ENCODE measurements around the gene C1QB.
A peak's percentile ranks its signal among the peaks of the same experiment; 100 is the strongest.
"Not testable (repeated sequence)": the region's sequence is repeated elsewhere in the genome, so short reads cannot be mapped to it uniquely, and the experiment has no call there.

Gene C1QB

GRCh38 chr1:22704440-22705067 is 51.5 kb downstream of the C1QB start:
- no peak overlapping the region for H3K9ac ChIP-seq (ENCODE audit: low read length)
- peak; percentile 96 for DNase-seq (ENCODE audit: low read depth)
- no peak overlapping the region for H3K4me3 ChIP-seq (ENCODE audit: low read length)
- no peaks in the 10 kb centered on the region for H3K4me1 ChIP-seq (ENCODE audit: control insufficient read depth, insufficient read depth, low read length)
- no peaks in the 10 kb centered on the region for H3K9me3 ChIP-seq (ENCODE audit: control insufficient read depth, low read length)
- peaks cover 19% of the 10 kb centered on the region for H3K27me3 ChIP-seq (replicated peaks; ENCODE audit: control insufficient read depth, insufficient read depth, low read length)
- no peaks in the 10 kb centered on the region for H3K36me3 ChIP-seq (ENCODE audit: control insufficient read depth, insufficient read depth, low read length, severe bottlenecking)

GRCh38 chr1:22705586-22705985 is 52.5 kb downstream of the C1QB start:
- H3K9me3 ChIP-seq (ENCODE audit: control insufficient read depth, low read length), result no peaks in the 10 kb centered on the region
- no peak for DNase-seq (ENCODE audit: low read depth)
- H3K27me3 ChIP-seq (replicated peaks; ENCODE audit: control insufficient read depth, insufficient read depth, low read length), result peaks cover 22% of the 10 kb centered on the region
- no peak overlapping the region for H3K4me3 ChIP-seq (ENCODE audit: low read length)
- H3K36me3 ChIP-seq (ENCODE audit: control insufficient read depth, insufficient read depth, low read length, severe bottlenecking), result no peaks in the 10 kb centered on the region
- no peak overlapping the region for H3K9ac ChIP-seq (ENCODE audit: low read length)
- H3K4me1 ChIP-seq (ENCODE audit: control insufficient read depth, insufficient read depth, low read length), result no peaks in the 10 kb centered on the region

GRCh38 chr1:22706100-22706499 is 53.1 kb downstream of the C1QB start:
- DNase-seq (ENCODE audit: low read depth), result not testable (repeated sequence)

GRCh38 chr1:22708777-22709176 is 55.7 kb downstream of the C1QB start:
- Histone ChIP-seq H3K27me3 (replicated peaks; ENCODE audit: control insufficient read depth, insufficient read depth, low read length) (peaks cover 28% of the 10 kb centered on the region), H3K4me1 (ENCODE audit: control insufficient read depth, insufficient read depth, low read length) (peaks cover 8% of the 10 kb centered on the region), H3K36me3 (ENCODE audit: control insufficient read depth, insufficient read depth, low read length, severe bottlenecking) (no peaks in the 10 kb centered on the region), H3K9ac (ENCODE audit: low read length) (no peak overlapping the region), H3K9me3 (ENCODE audit: control insufficient read depth, low read length) (no peaks in the 10 kb centered on the region), H3K4me3 (ENCODE audit: low read length) (no peak overlapping the region)
- DNase-seq (ENCODE audit: low read depth), result no peak

More at GRCh38 chr1:22706100-22706499, 53.1 kb downstream of the C1QB start:
- H3K27me3 ChIP-seq (replicated peaks; ENCODE audit: control insufficient read depth, insufficient read depth, low read length), result peaks cover 19% of the 10 kb centered on the region
- H3K9ac ChIP-seq (ENCODE audit: low read length); H3K9me3 ChIP-seq (ENCODE audit: control insufficient read depth, low read length); H3K36me3 ChIP-seq (ENCODE audit: control insufficient read depth, insufficient read depth, low read length, severe bottlenecking); H3K4me3 ChIP-seq (ENCODE audit: low read length); H3K4me1 ChIP-seq (ENCODE audit: control insufficient read depth, insufficient read depth, low read length): not testable (repeated sequence)

GRCh38 chr1:22709227-22709626 is 56.2 kb downstream of the C1QB start:
- Histone ChIP-seq H3K36me3 (ENCODE audit: control insufficient read depth, insufficient read depth, low read length, severe bottlenecking) (no peaks in the 10 kb centered on the region), H3K4me1 (ENCODE audit: control insufficient read depth, insufficient read depth, low read length) (peaks cover 8% of the 10 kb centered on the region), H3K9me3 (ENCODE audit: control insufficient read depth, low read length) (no peaks in the 10 kb centered on the region), H3K27me3 (replicated peaks; ENCODE audit: control insufficient read depth, insufficient read depth, low read length) (peaks cover 28% of the 10 kb centered on the region), H3K4me3 (ENCODE audit: low read length) (no peak overlapping the region), H3K9ac (ENCODE audit: low read length) (no peak overlapping the region)
- DNase-seq (ENCODE audit: low read depth), result peak; percentile 20

- Histone ChIP-seq H3K36me3 (ENCODE audit: control insufficient read depth, insufficient read depth, low read length, severe bottlenecking) (no peaks in the 10 kb centered on the region), H3K9me3 (ENCODE audit: control insufficient read depth, low read length) (no peaks in the 10 kb centered on the region), H3K27me3 (replicated peaks; ENCODE audit: control insufficient read depth, insufficient read depth, low read length) (peaks cover 33% of the 10 kb centered on the region), H3K4me3 (ENCODE audit: low read length) (peak overlapping the region; percentile 23), H3K4me1 (ENCODE audit: control insufficient read depth, insufficient read depth, low read length) (peaks cover 8% of the 10 kb centered on the region), H3K9ac (ENCODE audit: low read length) (no peak overlapping the region)
- peak; percentile 89 for DNase-seq (ENCODE audit: low read depth)
Measured at GRCh38 chr1:22709891-22710700, 57.1 kb downstream of the C1QB start.

- peak; percentile 74 for DNase-seq (ENCODE audit: low read depth)
- no peak within 1 kb of the TSS for H3K9ac ChIP-seq (ENCODE audit: low read length)
- no peaks in the 10 kb centered on the region for H3K9me3 ChIP-seq (ENCODE audit: control insufficient read depth, low read length)
- H3K27me3 ChIP-seq (replicated peaks; ENCODE audit: control insufficient read depth, insufficient read depth, low read length), result peaks cover 34% of the 10 kb centered on the region
- no peaks in the 10 kb centered on the region for H3K36me3 ChIP-seq (ENCODE audit: control insufficient read depth, insufficient read depth, low read length, severe bottlenecking)
- peaks cover 8% of the 10 kb centered on the region for H3K4me1 ChIP-seq (ENCODE audit: control insufficient read depth, insufficient read depth, low read length)
- H3K4me3 ChIP-seq (ENCODE audit: low read length), result peak within 1 kb of the TSS; percentile 64
Measured at GRCh38 chr1:22710701-22711049, 57.6 kb downstream of the C1QB start, which contains the start of gene EPHB2. Gene EPHB2 (plus strand): TSS chr1:22710839. CDS start chr1:22710983, 144 bp downstream.

GRCh38 chr1:22711071-22711470 is 58.0 kb downstream of the C1QB start:
- H3K4me1 ChIP-seq (ENCODE audit: control insufficient read depth, insufficient read depth, low read length), result peaks cover 8% of the 10 kb centered on the region
- no peaks in the 10 kb centered on the region for H3K36me3 ChIP-seq (ENCODE audit: control insufficient read depth, insufficient read depth, low read length, severe bottlenecking)
- no peak overlapping the region for H3K4me3 ChIP-seq (ENCODE audit: low read length)
- H3K27me3 ChIP-seq (replicated peaks; ENCODE audit: control insufficient read depth, insufficient read depth, low read length), result peaks cover 34% of the 10 kb centered on the region
- H3K9me3 ChIP-seq (ENCODE audit: control insufficient read depth, low read length), result no peaks in the 10 kb centered on the region
- DNase-seq (ENCODE audit: low read depth), result peak; percentile 42
- no peak overlapping the region for H3K9ac ChIP-seq (ENCODE audit: low read length)

Data from adipocyte (in vitro differentiated cells).